Stimulated activated CD4-positive, alpha-beta T cell treated with anti-CD3 and anti-CD28 coated beads, Interleukin-2, amount 100 ng/mL, for 24 hours (primary cell): ENCODE measurements around the gene EIF2B5.

Experiments
- DNase-seq, 2 donors: peaks; one replicate each; pipeline ENCODE4 v3.0.0-alpha.2; 2020

Gene EIF2B5

DNA sequence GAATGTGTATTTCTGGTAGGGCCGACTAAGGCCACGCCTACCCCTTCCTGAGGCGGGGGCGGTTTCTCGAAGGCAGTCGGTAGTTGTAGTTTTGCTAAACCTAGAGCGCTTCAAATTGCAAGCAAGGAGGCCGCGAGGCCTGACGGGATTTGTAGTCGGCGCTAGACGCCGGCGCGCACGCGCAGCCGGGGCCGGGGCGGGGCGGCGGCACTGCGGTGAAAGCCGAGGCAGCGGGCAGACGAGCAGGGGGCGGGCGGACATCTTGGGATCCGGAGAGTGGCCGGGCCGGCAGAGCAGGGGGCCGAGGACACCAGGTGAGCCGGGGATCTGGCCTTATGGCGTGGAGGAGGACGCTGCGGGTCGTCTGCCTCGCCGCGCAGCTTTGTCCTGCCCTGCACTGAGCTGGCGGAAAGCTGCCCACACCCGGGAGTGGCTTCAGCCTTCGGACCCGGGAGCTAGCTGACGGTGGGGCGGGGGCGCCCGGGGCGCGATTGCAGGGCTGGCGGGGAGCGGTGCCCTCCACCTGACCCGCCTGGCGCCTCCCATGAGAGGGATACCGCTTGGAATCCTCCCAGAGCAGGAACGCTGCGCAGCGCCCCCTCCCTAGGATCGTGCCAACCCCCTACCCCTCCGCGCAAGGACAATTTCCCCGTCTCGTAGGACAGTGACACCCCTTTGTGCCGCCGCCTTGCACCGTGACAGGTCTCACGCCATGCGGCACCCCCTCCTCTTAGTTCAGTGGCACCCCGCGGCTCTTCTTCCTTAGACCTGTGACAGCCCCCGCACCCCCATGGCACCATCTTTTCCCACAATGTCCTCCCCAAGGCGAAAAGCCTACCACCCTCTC is 39.7 kb downstream of the EIF2B5 start, which contains the start of gene AP2M1:
TSS of gene AP2M1 (plus strand) at position 210 of the 847 bp plus-strand sequence. CDS start 2,139 bp downstream, outside the sequence.
- peak; percentile 97 for DNase-seq

DNA sequence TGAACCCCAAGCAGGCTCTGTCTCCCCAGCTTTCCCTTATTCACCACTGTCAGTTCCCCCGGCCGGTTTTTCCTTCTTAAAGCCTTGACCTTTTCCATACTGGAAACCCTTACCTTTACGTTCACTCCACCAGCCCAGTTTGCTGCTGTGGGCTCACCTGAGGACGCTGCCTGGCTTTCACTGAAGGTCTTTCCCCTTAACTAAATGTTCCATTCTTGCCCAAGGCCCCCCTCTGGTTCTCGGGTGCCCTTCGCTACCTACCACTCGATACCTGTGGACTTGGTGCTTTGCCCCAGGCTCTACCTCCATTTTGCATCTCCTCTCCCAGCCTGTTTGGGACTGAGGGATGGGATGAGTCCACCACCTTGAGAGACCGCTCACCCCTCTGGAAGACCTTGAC is 40.3 kb downstream of the EIF2B5 start:
- DNase-seq = no peak

DNA sequence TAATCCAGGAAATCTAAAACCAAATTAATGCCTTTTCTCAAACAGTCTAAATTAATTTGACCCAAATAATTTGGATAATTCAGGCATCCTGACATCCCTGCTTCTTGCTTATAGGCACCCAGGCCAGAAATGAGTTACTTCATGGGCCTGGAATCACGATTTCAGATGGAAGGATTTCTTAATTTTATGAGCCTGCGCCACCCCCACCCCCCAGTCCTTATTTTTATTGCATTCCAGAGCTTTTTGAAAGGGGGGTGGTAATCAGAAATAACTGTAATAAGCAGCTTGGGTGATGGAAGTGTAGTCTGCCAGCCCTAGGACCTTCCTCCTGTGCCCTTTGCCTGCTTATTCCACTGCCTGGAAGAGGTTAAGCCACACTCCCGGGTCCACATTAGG is 40.8 kb downstream of the EIF2B5 start:
- no peak for DNase-seq

DNA sequence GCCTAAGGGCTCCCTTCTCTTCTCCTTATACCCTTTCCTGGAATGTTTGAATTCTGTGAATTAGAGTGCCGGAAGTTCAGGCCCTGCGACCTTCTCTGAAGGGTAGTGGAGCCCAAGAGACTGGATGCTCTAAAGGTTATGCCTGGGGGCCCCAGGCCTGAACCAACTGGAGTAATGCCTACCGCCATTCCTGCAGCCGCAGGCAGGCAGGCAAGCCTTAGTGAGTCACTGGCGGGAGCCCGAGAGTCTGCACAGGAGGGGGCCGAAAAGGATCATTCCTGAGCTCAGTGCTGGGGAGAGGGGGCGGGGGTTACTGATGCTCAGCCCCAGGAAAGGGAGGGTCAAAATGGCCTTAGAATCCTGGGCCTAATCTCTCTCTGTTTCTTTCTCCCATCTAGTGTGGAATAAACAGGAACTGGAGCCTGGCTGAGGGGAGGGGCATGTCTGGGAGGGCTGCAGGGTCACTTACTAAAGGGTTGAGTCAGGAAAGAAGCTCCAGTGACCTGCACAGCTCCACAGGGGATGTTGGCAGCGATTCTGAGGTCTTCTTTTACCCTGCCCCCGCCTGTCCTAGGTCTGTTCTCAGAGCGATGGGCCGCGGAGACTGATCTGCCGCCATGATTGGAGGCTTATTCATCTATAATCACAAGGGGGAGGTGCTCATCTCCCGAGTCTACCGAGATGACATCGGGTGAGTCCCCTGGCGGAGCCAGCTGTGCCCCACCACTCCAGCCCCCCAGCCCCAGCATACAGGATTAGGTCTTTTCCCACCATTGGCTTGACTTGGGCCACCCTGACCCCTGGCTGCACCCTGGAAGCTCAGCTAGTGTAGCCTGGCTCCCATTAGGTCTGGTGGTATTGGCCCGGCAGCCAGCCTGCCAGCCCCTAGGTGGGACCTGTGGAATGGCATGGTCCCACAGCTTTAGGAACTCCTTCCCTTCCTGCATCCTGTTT is 41.5 kb downstream of the EIF2B5 start:
- DNase-seq = no peak

DNA sequence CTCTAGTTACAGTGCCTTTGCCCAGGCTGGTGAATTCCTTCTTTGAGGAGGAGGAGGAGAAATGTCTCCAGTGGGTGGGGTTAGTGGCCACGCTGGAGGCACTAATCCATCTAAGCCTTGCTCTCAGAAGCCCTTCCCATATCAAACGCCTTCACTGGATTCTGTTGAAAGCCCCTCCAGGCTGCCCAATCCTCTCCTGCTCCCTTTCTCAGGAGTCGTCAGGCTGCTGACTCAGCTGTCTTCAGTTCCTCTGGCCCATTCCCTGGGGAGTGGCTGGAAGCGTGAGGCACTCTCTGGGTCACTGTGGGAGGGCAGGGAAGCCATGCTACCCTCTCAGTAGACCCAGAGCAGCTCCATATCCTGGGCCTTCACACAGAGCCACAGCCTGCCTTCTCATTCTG is 42.2 kb downstream of the EIF2B5 start:
- no peak for DNase-seq

DNA sequence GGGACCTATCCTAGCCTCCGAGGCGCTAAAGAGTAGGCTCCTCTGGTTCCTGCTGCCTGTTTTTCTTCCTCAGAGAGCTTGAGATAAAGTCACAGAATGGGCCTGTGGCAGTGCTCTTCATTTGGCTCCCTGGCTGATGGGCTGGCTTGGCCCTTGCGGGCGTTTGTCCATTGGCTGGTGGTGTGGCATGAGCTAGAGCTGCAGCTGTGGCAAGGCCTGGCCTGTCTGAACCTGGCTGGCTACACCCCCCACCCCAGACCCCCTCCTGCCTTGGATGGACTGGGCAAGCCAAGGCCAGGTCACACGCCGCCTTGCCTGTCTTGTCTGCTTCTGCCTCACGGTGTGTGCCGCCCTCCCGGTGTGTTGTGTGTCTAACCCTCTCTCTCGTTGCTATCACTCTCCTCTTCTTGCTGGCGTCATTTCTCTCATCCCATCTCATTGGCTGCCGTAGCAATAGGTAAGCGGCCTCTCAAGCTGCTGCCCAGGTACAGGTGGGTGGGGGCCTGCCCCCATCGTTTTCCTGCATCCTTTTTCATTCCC is 42.7 kb downstream of the EIF2B5 start:
- no peak for DNase-seq

DNA sequence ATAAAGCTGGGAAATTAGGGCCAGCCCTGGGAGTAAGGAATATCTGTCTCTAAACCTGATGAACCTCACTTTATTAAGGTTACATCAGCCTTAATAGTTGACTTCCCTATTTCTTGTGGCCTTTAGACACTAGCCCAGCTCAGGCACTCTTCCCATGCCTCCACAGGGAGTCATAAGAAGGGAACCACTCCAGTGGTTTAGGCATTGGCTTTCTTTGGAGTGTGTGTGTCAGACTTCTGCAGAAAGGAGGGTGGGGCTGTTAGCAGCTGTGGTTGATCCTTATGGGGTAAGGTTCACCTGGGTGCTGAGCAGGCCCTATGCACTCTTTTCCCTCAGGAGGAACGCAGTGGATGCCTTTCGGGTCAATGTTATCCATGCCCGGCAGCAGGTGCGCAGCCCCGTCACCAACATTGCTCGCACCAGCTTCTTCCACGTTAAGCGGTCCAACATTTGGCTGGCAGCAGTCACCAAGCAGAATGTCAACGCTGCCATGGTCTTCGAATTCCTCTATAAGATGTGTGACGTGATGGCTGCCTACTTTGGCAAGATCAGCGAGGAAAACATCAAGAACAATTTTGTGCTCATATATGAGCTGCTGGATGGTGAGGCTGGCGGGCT is 43.5 kb downstream of the EIF2B5 start:
- no peak for DNase-seq

DNA sequence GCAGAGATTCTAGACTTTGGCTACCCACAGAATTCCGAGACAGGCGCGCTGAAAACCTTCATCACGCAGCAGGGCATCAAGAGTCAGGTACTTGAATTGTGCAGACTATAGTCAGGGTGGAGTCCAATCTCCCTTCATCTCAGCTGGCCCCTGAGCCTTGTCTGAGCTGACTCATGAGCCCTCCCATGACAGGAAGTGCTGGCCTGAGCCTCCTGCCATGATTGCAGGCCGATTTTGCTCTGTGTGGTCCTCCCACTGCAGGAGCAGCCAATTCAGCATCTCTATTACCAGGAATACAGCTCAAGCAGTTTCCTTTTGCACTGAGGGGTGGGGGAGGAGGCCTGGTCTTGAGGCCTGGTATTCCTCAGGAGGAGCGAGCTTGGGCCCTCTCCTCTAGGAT is 45.0 kb downstream of the EIF2B5 start:
- DNase-seq = no peak

DNA sequence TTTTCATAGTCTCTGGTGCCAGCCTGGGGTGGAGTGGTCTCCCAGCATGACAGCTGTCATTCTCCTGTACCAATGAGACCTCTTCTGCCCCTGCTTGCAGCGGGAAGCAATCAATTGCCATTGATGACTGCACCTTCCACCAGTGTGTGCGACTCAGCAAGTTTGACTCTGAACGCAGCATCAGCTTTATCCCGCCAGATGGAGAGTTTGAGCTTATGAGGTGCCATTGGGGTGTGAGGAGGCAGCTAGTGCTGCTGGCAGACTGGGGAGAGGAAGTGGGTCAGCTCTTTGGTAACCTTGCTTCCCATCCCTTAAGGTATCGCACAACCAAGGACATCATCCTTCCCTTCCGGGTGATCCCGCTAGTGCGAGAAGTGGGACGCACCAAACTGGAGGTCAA is 46.4 kb downstream of the EIF2B5 start:
- DNase-seq = no peak

DNA sequence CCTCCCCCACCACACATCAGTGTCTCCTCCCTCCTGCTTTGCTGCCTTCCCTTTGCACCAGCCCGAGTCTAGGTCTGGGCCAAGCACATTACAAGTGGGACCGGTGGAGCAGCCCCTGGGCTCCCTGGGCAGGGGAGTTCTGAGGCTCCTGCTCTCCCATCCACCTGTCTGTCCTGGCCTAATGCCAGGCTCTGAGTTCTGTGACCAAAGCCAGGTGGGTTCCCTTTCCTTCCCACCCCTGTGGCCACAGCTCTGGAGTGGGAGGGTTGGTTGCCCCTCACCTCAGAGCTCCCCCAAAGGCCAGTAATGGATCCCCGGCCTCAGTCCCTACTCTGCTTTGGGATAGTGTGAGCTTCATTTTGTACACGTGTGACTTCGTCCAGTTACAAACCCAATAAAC is 48.5 kb downstream of the EIF2B5 start:
- DNase-seq = no peak

DNA sequence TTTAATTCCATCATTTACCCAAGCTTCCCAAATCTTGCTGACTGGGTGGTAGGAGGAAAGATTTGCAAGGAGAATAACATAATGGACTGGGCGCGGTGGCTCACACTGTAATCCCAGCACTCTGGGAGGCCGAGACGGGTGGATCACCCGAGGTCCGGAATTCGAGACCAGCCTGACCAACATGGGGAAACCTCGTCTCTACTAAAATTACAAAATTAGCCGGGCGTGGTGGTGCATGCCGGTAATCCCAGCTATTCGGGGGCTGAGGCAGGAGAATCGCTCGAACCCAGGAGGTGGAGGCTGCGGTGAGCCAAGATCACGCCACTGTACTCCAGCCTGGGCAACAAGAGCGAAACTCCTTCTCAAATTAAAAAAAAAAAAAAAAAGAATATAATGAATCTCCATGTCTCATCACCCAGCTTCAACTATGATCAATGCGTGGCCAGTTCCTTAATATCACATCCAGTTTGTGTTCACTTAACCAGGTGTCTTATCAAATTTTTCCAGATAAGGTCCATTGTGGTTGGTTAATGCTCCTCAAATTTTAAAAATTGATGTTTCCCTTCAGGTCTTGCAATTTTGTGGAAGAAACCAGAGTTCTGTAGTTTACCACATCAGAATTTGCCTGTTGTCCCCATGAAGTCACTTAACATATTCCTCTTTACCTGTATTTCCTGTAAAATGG is 49.5 kb downstream of the EIF2B5 start:
- DNase-seq = no peak

DNA sequence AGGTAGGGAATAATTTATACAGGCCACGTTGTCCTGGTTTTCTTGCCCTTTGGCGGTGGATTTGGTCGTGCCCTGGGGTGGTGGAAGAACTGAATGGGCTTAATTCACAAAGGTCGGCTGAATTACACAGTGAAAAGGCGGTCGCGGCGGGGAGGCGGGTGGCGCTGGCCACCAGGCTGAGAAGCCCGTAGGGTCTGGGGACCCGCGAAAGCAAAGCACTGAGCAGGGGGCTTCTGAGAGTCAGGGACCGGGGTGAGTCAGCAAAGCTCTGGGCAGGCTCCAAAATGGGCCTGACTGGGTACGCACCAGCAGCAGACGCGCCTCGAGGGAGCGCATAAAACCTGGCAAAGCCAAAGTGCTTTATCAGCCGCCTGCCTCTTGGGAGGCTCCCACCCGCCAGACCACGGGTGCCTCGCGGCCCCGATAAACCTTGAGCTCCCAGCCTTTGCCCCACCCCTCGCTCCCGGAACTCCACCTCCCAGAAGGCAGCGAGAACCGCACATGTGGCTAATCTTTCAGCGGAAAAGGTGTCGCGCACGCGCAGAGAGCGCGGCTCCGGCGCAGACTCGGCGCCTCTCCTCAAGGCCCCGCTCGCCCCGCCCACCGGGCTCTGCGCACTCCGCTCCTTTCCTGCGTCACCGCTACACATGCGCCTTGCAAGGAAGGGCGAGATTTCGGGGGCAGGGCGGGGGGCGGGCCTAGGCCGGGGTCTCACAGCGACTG is 50.5 kb downstream of the EIF2B5 start:
- DNase-seq = peak; percentile 99

DNA sequence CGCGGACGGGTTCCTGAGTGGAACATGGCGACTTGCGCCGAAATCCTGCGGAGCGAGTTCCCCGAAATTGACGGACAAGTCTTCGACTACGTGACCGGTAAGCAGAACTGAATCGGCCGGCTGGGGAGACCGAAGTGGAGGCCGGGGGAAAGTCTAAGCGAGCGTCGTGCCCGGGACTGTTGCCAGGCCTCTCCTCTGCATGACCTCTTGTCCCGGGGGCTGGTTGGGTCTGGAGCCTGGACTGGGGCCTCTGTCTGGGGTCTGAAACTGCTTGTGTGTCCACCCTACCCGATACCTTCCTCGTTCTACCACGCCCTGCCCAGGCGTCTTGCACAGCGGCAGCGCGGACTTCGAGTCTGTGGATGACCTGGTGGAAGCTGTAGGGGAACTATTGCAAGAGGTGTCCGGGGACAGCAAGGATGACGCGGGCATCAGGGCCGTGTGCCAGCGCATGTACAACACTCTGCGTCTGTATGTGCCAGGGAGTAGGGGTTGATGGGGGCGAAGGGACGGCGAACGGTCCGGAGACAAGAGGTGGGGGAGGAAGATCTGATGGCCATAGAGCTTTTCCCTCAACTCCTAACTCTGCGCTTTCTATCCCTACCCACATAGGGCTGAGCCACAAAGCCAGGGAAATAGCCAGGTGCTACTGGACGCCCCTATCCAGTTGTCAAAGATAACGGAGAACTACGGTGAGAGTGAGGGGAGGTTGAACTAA is 51.2 kb downstream of the EIF2B5 start, which contains the start of gene ABCF3:
TSS of gene ABCF3 (plus strand) at position 16 of the 718 bp plus-strand sequence. CDS start at position 25, 9 bp downstream.
- DNase-seq = no peak

DNA sequence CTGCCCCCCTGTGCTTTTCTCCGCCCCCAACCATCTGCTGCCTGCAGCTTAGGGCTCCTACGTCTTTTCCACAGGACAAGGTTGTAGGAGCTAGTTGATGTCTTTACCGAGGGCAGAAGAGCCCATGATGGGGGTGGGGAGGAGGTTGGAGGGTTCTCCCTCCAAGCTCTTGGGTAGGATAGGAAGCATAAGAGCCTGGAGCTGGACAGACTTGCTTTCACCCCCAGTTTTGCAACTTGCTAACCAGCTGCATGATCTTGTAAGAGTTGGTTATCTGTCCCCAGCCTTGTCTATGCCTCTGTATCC is 51.7 kb downstream of the EIF2B5 start:
- DNase-seq = no peak

DNA sequence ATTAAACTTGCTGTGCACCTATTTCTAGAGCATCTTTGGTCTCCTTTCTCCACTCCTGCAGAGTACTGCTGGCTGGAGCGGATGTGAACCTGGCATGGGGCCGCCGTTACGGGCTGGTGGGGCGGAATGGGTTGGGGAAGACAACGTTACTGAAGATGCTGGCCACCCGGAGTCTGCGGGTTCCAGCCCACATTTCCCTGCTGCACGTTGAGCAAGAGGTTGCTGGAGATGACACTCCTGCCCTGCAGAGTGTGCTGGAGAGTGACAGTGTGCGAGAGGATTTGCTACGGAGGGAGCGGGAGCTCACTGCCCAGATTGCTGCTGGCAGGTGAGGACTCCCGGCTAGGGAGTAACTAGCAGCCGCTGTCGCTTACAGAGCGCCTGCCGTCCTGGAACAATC is 52.9 kb downstream of the EIF2B5 start:
- DNase-seq = no peak

DNA sequence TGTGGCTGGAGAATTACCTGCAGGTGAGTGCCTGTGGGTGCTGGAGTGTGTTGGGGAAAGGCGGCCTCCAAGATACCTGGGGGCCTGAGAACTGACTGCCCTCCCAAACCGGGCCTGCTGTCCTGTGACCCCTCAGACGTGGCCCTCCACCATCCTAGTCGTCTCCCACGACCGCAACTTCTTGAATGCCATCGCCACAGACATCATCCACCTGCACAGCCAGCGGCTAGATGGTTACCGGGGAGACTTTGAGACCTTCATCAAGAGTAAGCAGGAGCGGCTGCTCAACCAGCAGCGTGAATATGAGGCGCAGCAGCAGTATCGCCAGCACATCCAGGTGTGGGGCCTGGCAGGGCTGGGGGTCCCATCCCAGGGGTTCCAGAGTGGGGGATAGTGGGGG is 54.3 kb downstream of the EIF2B5 start:
- DNase-seq = no peak

DNA sequence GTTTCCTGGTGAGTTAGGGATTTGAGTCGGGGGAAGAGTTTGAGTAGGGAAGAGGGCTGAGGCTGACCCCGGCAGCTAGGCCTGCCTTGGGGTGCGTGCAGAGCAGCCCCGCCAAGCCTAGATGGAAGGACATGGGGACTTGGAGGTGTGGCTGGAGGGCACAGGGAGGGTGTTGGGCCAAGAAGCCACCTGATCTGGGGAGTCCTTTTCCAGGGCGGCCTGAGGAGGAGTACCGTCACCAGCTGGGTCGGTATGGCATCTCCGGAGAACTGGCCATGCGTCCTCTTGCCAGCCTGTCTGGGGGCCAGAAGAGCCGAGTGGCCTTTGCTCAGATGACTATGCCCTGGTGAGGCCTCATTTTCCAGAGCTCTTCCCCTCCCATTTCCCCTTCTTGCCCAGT is 57.7 kb downstream of the EIF2B5 start:
- no peak for DNase-seq

DNA sequence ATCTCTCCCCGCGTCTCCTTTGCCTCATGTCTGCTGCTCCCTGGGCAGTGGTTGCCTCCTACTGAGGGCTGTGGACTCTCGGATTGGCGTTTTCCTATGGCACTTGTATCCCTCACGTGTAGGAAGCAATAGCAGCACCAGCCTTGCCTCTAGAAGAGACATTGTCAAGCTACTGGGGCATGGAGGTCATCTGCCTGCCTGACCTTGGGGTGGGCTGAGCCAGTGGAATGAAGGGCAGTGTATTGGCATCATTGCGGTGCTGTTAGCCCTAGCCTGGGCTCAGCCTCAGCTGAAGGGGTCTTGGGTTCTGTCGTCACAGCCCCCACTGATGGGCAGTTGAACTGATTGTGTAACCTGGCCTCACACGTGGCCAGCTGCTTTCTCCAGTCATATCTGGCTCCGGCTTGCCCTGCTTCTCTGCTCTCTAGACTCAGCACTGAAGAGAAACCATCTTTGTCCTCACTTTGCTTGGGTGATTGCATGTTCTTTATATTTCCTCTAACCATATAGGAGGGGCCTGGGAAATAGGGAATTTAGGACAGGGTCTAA is 58.9 kb downstream of the EIF2B5 start:
- no peak for DNase-seq
